Adrenal gland (tissue), 5 donors: ENCODE measurements around the gene RPL19.

ENCODE experiments used
- CTCF ChIP-seq, 6 experiments: fragments of 450-650 bp in 4 of 6; fragments of 200-600 bp in 2 of 6; sonication (generic) in 1 of 6; IDR thresholded peaks; 1 replicate in 5 of 6; 2 replicates in 1 of 6; pipeline versions ENCODE4 v1.5.1 to v1.8.0; 2016 to 2021; ENCODE audit warnings: antibody characterized with exemption in 6 of 6, mild to moderate bottlenecking in 2 of 6, moderate library complexity in 1 of 6
- POLR2A ChIP-seq, 2 donors: fragments of 450-650 bp; IDR thresholded peaks; one replicate each; pipeline ENCODE4 v1.6.1; 2017; ENCODE audit warnings: antibody characterized with exemption in 2 of 2, mild to moderate bottlenecking in 2 of 2, moderate library complexity in 1 of 2
- donor health status: DM: no; HTN: no; CAD: no.

GRCh38 chr17:39209317-39210092 is 9.4 kb downstream of the RPL19 start:
- no peak for TF ChIP-seq CTCF (IDR thresholded peaks at IDR 0.05)
- no peak for TF ChIP-seq POLR2A (IDR thresholded peaks at IDR 0.05)
